Neural progenitor cell (in vitro differentiated cells): ENCODE measurements around the gene HSPA9. TPM values are rescaled to one million over a fixed set of nuclear protein-coding genes. Genes with fewer than 3 reads are reported as not detected.
A peak's percentile ranks its signal among the peaks of the same experiment; 100 is the strongest.

Source experiments
- DNase-seq: peaks from one replicate; pipeline ENCODE4 v3.0.0-alpha.2; 2016; ENCODE audit warnings: low spot score
- H2AFZ ChIP-seq: fragments of 200-600 bp; sonication (generic); replicated peaks from 2 replicates; pipeline ENCODE4 v1.6.1; 2016; ENCODE audit warnings: antibody characterized with exemption
- H3F3A ChIP-seq: fragments of 200-600 bp; sonication (generic); 2 replicates; pipeline ENCODE4 v1.6.1; 2016; ENCODE audit warnings: antibody characterized with exemption, low read depth
- H3K27ac ChIP-seq: fragments of 200-600 bp; sonication (generic); 2 replicates; pipeline ENCODE4 v1.5.1; 2016; ENCODE audit warnings: mild to moderate bottlenecking
- H3K27me3 ChIP-seq: fragments of 200-600 bp; sonication (generic); 2 replicates; pipeline ENCODE4 v1.6.1; 2016; ENCODE audit warnings: mild to moderate bottlenecking, moderate library complexity
- H3K36me3 ChIP-seq: fragments of 200-600 bp; sonication (generic); 2 replicates; pipeline ENCODE4 v1.5.1; 2016
- H3K4me1 ChIP-seq: fragments of 200-600 bp; sonication (generic); 2 replicates; pipeline ENCODE4 v1.6.1; 2016; ENCODE audit warnings: mixed run types
- H3K4me2 ChIP-seq: fragments of 200-600 bp; sonication (generic); 2 replicates; pipeline ENCODE4 v1.6.1; 2016
- H3K4me3 ChIP-seq: fragments of 200-600 bp; sonication (generic); 2 replicates; pipeline ENCODE4 v1.5.1; 2016
- H3K79me2 ChIP-seq: fragments of 200-600 bp; sonication (generic); 2 replicates; pipeline ENCODE4 v1.6.1; 2016; ENCODE audit warnings: low read depth
- H3K9ac ChIP-seq: fragments of 200-600 bp; sonication (generic); 2 replicates; pipeline ENCODE4 v1.6.1; 2016
- H3K9me3 ChIP-seq: fragments of 200-600 bp; sonication (generic); 2 replicates; pipeline ENCODE4 v1.5.1; 2016; ENCODE audit warnings: low read depth
- H4K20me1 ChIP-seq: fragments of 200-600 bp; sonication (generic); 2 replicates; pipeline ENCODE4 v1.6.1; 2016; ENCODE audit warnings: low read depth
- H3K27ac Mint-ChIP-seq: 3 replicates; pipeline ENCODE4 v1.8.0; 2021; ENCODE audit warnings: mixed read lengths
- H3K27me3 Mint-ChIP-seq: 2 replicates; pipeline ENCODE4 v1.8.0; 2022; ENCODE audit warnings: low read depth, mild to moderate bottlenecking, inconsistent platforms, moderate library complexity, mixed read lengths; ENCODE audit not compliant: insufficient read depth
- H3K36me3 Mint-ChIP-seq: 3 replicates; pipeline ENCODE4 v1.8.0; 2021; ENCODE audit warnings: mixed read lengths
- H3K4me1 Mint-ChIP-seq: 3 replicates; pipeline ENCODE4 v1.8.0; 2021; ENCODE audit warnings: mixed read lengths
- H3K4me3 Mint-ChIP-seq: 3 replicates; pipeline ENCODE4 v1.8.0; 2021; ENCODE audit warnings: mild to moderate bottlenecking, moderate library complexity, mixed read lengths
- H3K9me3 Mint-ChIP-seq: 3 replicates; pipeline ENCODE4 v1.8.0; 2020; ENCODE audit warnings: mixed read lengths
- EZH2 ChIP-seq: fragments of 200-600 bp; sonication (generic); IDR thresholded peaks from 2 replicates; pipeline ENCODE4 v1.6.1; 2017; ENCODE audit warnings: antibody characterized with exemption, mild to moderate bottlenecking, moderate library complexity
- EZH2phosphoT487 ChIP-seq: fragments of 200-600 bp; sonication (generic); IDR thresholded peaks from 2 replicates; pipeline ENCODE4 v1.6.1; 2017; ENCODE audit warnings: antibody characterized with exemption
- total RNA-seq: library from RNA; depleted of rRNA; stranded (reverse); fragments of >200 nt; gene quantifications from 2 replicates; pipeline ENCODE4 v1.2.3, GENCODE V29; 2015; ENCODE audit warnings: low replicate concordance
- TF ChIP-seq, protein P1 (sequence below): fragments of 200-600 bp; sonication (generic); IDR thresholded peaks from 2 replicates; pipeline ENCODE4 v1.5.1; 2017; ENCODE audit warnings: antibody characterized with exemption, mild to moderate bottlenecking

HSPA9 gene
- total RNA-seq, 1 donor from 2014 or later = 259 TPM

GRCh38 chr5:138610918-138611677 lies 35.9 kb upstream of the HSPA9 start:
- no peak overlapping the region for H3K9ac ChIP-seq
- no peaks in the 10 kb centered on the region for H3K9me3 Mint-ChIP-seq
- peak overlapping the region; percentile 95 for H3K27ac Mint-ChIP-seq
- H3K4me3 ChIP-seq = peak overlapping the region; percentile 45
- no peaks in the 10 kb centered on the region for H4K20me1 ChIP-seq
- H3K4me1 ChIP-seq = peaks cover 33% of the 10 kb centered on the region
- peaks cover 12% of the 10 kb centered on the region for H3F3A ChIP-seq
- TF ChIP-seq, protein P1, sequence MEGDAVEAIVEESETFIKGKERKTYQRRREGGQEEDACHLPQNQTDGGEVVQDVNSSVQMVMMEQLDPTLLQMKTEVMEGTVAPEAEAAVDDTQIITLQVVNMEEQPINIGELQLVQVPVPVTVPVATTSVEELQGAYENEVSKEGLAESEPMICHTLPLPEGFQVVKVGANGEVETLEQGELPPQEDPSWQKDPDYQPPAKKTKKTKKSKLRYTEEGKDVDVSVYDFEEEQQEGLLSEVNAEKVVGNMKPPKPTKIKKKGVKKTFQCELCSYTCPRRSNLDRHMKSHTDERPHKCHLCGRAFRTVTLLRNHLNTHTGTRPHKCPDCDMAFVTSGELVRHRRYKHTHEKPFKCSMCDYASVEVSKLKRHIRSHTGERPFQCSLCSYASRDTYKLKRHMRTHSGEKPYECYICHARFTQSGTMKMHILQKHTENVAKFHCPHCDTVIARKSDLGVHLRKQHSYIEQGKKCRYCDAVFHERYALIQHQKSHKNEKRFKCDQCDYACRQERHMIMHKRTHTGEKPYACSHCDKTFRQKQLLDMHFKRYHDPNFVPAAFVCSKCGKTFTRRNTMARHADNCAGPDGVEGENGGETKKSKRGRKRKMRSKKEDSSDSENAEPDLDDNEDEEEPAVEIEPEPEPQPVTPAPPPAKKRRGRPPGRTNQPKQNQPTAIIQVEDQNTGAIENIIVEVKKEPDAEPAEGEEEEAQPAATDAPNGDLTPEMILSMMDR = peak; percentile 43
- TF ChIP-seq EZH2phosphoT487 = no peak
- peak overlapping the region; percentile 43 for H3K4me3 Mint-ChIP-seq
- H3K36me3 Mint-ChIP-seq = no peaks in the 10 kb centered on the region
- no peak overlapping the region for H3K27ac ChIP-seq
- no peaks in the 10 kb centered on the region for H3K36me3 ChIP-seq
- H3K79me2 ChIP-seq = no peaks in the 10 kb centered on the region
- peak overlapping the region; percentile 76 for H3K4me2 ChIP-seq
- no peaks in the 10 kb centered on the region for H3K9me3 ChIP-seq
- H3K4me1 Mint-ChIP-seq = peaks cover 45% of the 10 kb centered on the region
- DNase-seq = peak; percentile 69
- peaks cover 3% of the 10 kb centered on the region for H3K27me3 Mint-ChIP-seq
- H2AFZ ChIP-seq = peak overlapping the region; percentile 94
- H3K27me3 ChIP-seq = no peaks in the 10 kb centered on the region

GRCh38 chr5:138610415-138610917 lies 35.3 kb upstream of the HSPA9 start:
- Histone ChIP-seq H3K9me3 (no peaks in the 10 kb centered on the region), H3K27me3 (no peaks in the 10 kb centered on the region), H3K4me2 (peak overlapping the region; percentile 76), H3F3A (peaks cover 12% of the 10 kb centered on the region), H4K20me1 (no peaks in the 10 kb centered on the region), H2AFZ (peak overlapping the region; percentile 94), H3K36me3 (no peaks in the 10 kb centered on the region), H3K4me3 (peak overlapping the region; percentile 45), H3K4me1 (peaks cover 34% of the 10 kb centered on the region), H3K27ac (no peak overlapping the region), H3K9ac (no peak overlapping the region), H3K79me2 (no peaks in the 10 kb centered on the region)
- Mint-ChIP-seq H3K9me3 (no peaks in the 10 kb centered on the region), H3K4me3 (peak overlapping the region; percentile 43), H3K36me3 (no peaks in the 10 kb centered on the region), H3K27ac (peak overlapping the region; percentile 95), H3K27me3 (peaks cover 3% of the 10 kb centered on the region), H3K4me1 (peaks cover 51% of the 10 kb centered on the region)
- TF ChIP-seq EZH2phosphoT487 (no peak), EZH2 (no peak)
- TF ChIP-seq, protein P1 = peak; percentile 51
- DNase-seq = peak; percentile 50

DNA sequence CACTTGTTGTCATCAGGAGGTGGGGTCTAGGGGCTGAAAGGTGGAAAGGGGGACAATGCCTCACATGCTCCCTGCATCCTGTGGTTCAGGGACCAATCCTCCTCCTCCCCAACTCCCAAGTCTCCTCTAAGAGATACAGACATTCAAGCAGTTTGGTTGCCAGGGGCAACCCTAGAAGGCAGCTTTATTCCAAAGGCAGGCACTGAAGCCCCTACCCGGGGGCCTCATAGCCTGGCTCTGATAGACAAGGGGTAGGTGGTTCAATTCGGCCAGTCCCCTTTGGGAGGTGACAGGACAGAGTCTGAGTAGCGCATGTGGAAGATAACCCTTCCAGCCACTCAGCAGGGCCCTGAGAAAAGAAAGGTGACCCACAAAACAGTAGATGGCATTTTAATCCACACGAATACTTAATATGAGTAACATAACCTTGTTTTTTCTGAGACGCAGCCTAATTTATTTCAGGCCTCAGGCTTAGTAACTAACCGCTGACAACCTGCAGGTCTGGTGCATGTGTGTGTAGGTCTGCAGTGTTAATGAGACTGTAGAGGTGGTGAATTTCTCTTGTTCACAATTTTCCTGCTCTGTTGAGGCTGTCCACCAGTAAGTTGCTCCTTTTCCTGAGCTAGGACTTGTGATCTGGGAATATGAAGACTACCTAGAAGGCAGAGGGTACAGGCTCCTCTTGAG lies 31.3 kb upstream of the HSPA9 start:
- H3K4me1 Mint-ChIP-seq = peaks cover 74% of the 10 kb centered on the region
- peak overlapping the region; percentile 48 for H3K4me2 ChIP-seq
- H2AFZ ChIP-seq = peak overlapping the region; percentile 15
- peaks cover 45% of the 10 kb centered on the region for H3K4me1 ChIP-seq
- no peaks in the 10 kb centered on the region for H3K9me3 ChIP-seq
- no peak overlapping the region for H3K4me3 ChIP-seq
- H3K36me3 ChIP-seq = no peaks in the 10 kb centered on the region
- no peaks in the 10 kb centered on the region for H3K9me3 Mint-ChIP-seq
- H3K4me3 Mint-ChIP-seq = peak overlapping the region; percentile 57
- H3K27ac Mint-ChIP-seq = peak overlapping the region; percentile 93
- H3K27me3 ChIP-seq = no peaks in the 10 kb centered on the region
- H4K20me1 ChIP-seq = no peaks in the 10 kb centered on the region
- H3K36me3 Mint-ChIP-seq = no peaks in the 10 kb centered on the region
- H3K27me3 Mint-ChIP-seq = peaks cover 10% of the 10 kb centered on the region
- no peaks in the 10 kb centered on the region for H3K79me2 ChIP-seq
- H3K9ac ChIP-seq = no peak overlapping the region
- DNase-seq = peak; percentile 46
- TF ChIP-seq EZH2 (no peak), EZH2phosphoT487 (no peak)
- TF ChIP-seq, protein P1 = no peak
- H3K27ac ChIP-seq = no peak overlapping the region
- H3F3A ChIP-seq = peaks cover 17% of the 10 kb centered on the region
